ENCODE measurements around the gene C1S.

GRCh38 chr12:7012024-7012607, 48.4 kb upstream of the C1S start:
- TF ChIP-seq CTCF (IDR thresholded peaks at IDR 0.05 in 4 of 5, conservative IDR thresholded peaks at IDR 0.05 in 1 of 5) (no peak), POLR2A (IDR thresholded peaks at IDR 0.05) (no peak)

Measured in gastrocnemius medialis (tissue), 4 donors.